ENCODE results near the gene MRPS15. TPM values are rescaled to one million over a fixed set of nuclear protein-coding genes. Genes with fewer than 3 reads are reported as not detected.

Gene MRPS15
- total RNA-seq, 1 experiment from 2014 or later: 101 TPM

- H3K27ac Mint-ChIP-seq (ENCODE audit: low read depth, unreplicated experiment): no peak overlapping the region
- CTCF ChIA-PET: interaction anchor here (1.0 kb wide), 1 partner anchor 10 kb away, joined by 3 read pairs; no protein-coding TSS in a partner anchor
- intact Hi-C loops (cut with micrococcal nuclease): no loop called here
- no peaks in the 10 kb centered on the region for H3K36me3 Mint-ChIP-seq (ENCODE audit: insufficient read depth, unreplicated experiment)
- TF ChIP-seq CTCF (IDR thresholded peaks at IDR 0.05; ENCODE audit: unreplicated experiment): no peak
- POLR2A ChIA-PET: interaction anchor here (1.7 kb wide), 1 partner anchor 11 kb away, joined by 4 read pairs; no protein-coding TSS in a partner anchor
- peaks cover 7% of the 10 kb centered on the region for H3K4me1 Mint-ChIP-seq (ENCODE audit: insufficient read depth, unreplicated experiment)
- no peaks in the 10 kb centered on the region for H3K27me3 Mint-ChIP-seq (ENCODE audit: insufficient read depth, unreplicated experiment)
- BruUV-seq (replicated peaks): no TSS peak
- H3K9me3 Mint-ChIP-seq (ENCODE audit: unreplicated experiment): no peaks in the 10 kb centered on the region
- H3K4me3 Mint-ChIP-seq (ENCODE audit: unreplicated experiment): no peak overlapping the region
- DNase-seq (ENCODE audit: unreplicated experiment): no peak
These were observed 46.2 kb upstream of the MRPS15 start for GRCh38 chr1:36510418-36510817.

- Mint-ChIP-seq H3K4me1 (ENCODE audit: insufficient read depth, unreplicated experiment) (peaks cover 7% of the 10 kb centered on the region), H3K4me3 (ENCODE audit: unreplicated experiment) (no peak overlapping the region), H3K27ac (ENCODE audit: low read depth, unreplicated experiment) (no peak overlapping the region), H3K9me3 (ENCODE audit: unreplicated experiment) (no peaks in the 10 kb centered on the region), H3K36me3 (ENCODE audit: insufficient read depth, unreplicated experiment) (no peaks in the 10 kb centered on the region), H3K27me3 (ENCODE audit: insufficient read depth, unreplicated experiment) (peaks cover 15% of the 10 kb centered on the region)
- CTCF ChIA-PET: interaction anchor here (0.6 to 4.3 kb wide), 2 partner anchors 8 to 99 kb away, joined by 3 to 30 read pairs; no protein-coding TSS in a partner anchor
- intact Hi-C loops (cut with micrococcal nuclease): no loop called here
- POLR2A ChIA-PET: interaction anchor here (0.6 kb wide), 1 partner anchor 248 kb away, joined by 3 read pairs; no protein-coding TSS in a partner anchor
- no peak for DNase-seq (ENCODE audit: unreplicated experiment)
- BruUV-seq (replicated peaks): no TSS peak
- TF ChIP-seq CTCF (IDR thresholded peaks at IDR 0.05; ENCODE audit: unreplicated experiment): no peak
These were observed 44.1 kb upstream of the MRPS15 start for GRCh38 chr1:36508257-36508656.

- Mint-ChIP-seq H3K9me3 (ENCODE audit: unreplicated experiment) (no peaks in the 10 kb centered on the region), H3K36me3 (ENCODE audit: insufficient read depth, unreplicated experiment) (no peaks in the 10 kb centered on the region), H3K4me1 (ENCODE audit: insufficient read depth, unreplicated experiment) (no peaks in the 10 kb centered on the region), H3K27me3 (ENCODE audit: insufficient read depth, unreplicated experiment) (peaks cover 28% of the 10 kb centered on the region), H3K27ac (ENCODE audit: low read depth, unreplicated experiment) (no peak overlapping the region), H3K4me3 (ENCODE audit: unreplicated experiment) (no peak overlapping the region)
- DNase-seq (ENCODE audit: unreplicated experiment): no peak
- ChIA-PET CTCF (interaction anchor here (0.6 to 4.3 kb wide), 2 partner anchors 10 to 77 kb away, joined by 3 to 30 read pairs; no protein-coding TSS in a partner anchor), POLR2A (interaction anchor here (1.3 kb wide), 1 partner anchor 236 kb away, joined by 3 read pairs; no protein-coding TSS in a partner anchor)
- no peak for TF ChIP-seq CTCF (IDR thresholded peaks at IDR 0.05; ENCODE audit: unreplicated experiment)
- BruUV-seq (replicated peaks): no TSS peak
- intact Hi-C loops (cut with micrococcal nuclease): no loop called here
These were observed 42.2 kb upstream of the MRPS15 start for GRCh38 chr1:36506276-36506920.

- Mint-ChIP-seq H3K4me3 (ENCODE audit: unreplicated experiment) (no peak overlapping the region), H3K4me1 (ENCODE audit: insufficient read depth, unreplicated experiment) (no peaks in the 10 kb centered on the region), H3K27ac (ENCODE audit: low read depth, unreplicated experiment) (no peak overlapping the region), H3K9me3 (ENCODE audit: unreplicated experiment) (no peaks in the 10 kb centered on the region), H3K36me3 (ENCODE audit: insufficient read depth, unreplicated experiment) (no peaks in the 10 kb centered on the region), H3K27me3 (ENCODE audit: insufficient read depth, unreplicated experiment) (peaks cover 29% of the 10 kb centered on the region)
- CTCF ChIA-PET: no interaction called here
- POLR2A ChIA-PET: no interaction called here
- no TSS peak for BruUV-seq (replicated peaks)
- DNase-seq (ENCODE audit: unreplicated experiment): no peak
- no peak for TF ChIP-seq CTCF (IDR thresholded peaks at IDR 0.05; ENCODE audit: unreplicated experiment)
- intact Hi-C loops (cut with micrococcal nuclease): no loop called here
These were observed 39.5 kb upstream of the MRPS15 start for GRCh38 chr1:36503733-36504132.

All from MCF 10A (cell line).